ENCODE data around the gene TEX38. TPM values are rescaled to one million over a fixed set of nuclear protein-coding genes. Genes with fewer than 3 reads are reported as not detected.
"Not testable (repeated sequence)": the region's sequence is repeated elsewhere in the genome, so short reads cannot be mapped to it uniquely, and the experiment has no call there.

Gene TEX38
- total RNA-seq, 2 experiments from 2014 or later, result not detected

- Mint-ChIP-seq H3K27me3 (no peaks in the 10 kb centered on the region), H3K4me3 (no peak overlapping the region), H3K9me3 (peaks cover 6% of the 10 kb centered on the region), H3K36me3 (peaks cover 45% of the 10 kb centered on the region), H3K27ac (no peak overlapping the region), H3K4me1 (peaks cover 7% of the 10 kb centered on the region)
- DNase-seq, result no peak
These were observed 21.9 kb upstream of the TEX38 start for GRCh38 chr1:46649764-46650163.

GRCh38 chr1:46650491-46650890 lies 21.2 kb upstream of the TEX38 start:
- Mint-ChIP-seq H3K9me3 (peaks cover 8% of the 10 kb centered on the region), H3K27ac (no peak overlapping the region), H3K4me1 (peaks cover 7% of the 10 kb centered on the region), H3K36me3 (peaks cover 50% of the 10 kb centered on the region), H3K27me3 (no peaks in the 10 kb centered on the region), H3K4me3 (no peak overlapping the region)
- DNase-seq, result no peak

DNA sequence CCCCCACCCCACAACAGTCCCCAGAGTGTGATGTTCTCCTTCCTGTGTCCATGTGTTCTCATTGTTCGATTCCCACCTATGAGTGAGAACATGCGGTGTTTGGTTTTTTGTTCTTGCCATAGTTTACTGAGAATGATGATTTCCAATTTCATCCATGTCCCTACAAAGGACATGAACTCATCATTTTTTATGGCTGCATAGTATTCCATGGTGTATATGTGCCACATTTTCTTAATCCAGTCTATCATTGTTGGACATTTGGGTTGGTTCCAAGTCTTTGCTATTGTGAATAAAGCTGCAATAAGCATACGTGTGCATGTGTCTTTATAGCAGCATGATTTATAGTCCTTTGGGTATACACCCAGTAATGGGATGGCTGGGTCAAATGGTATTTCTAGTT lies 20.5 kb upstream of the TEX38 start:
- not testable (repeated sequence) for H3K4me1 Mint-ChIP-seq, DNase-seq, H3K4me3 Mint-ChIP-seq, H3K27me3 Mint-ChIP-seq, H3K27ac Mint-ChIP-seq, H3K9me3 Mint-ChIP-seq
- H3K36me3 Mint-ChIP-seq, result peaks cover 57% of the 10 kb centered on the region

GRCh38 chr1:46652321-46653100 lies 19.1 kb upstream of the TEX38 start:
- peaks cover 7% of the 10 kb centered on the region for H3K4me1 Mint-ChIP-seq
- H3K4me3 Mint-ChIP-seq, result no peak overlapping the region
- DNase-seq, result no peak
- H3K27ac Mint-ChIP-seq, result no peak overlapping the region
- H3K27me3 Mint-ChIP-seq, result no peaks in the 10 kb centered on the region
- H3K36me3 Mint-ChIP-seq, result peaks cover 51% of the 10 kb centered on the region
- H3K9me3 Mint-ChIP-seq, result peaks cover 8% of the 10 kb centered on the region

- Mint-ChIP-seq H3K4me1 (peaks cover 15% of the 10 kb centered on the region), H3K4me3 (no peak overlapping the region), H3K9me3 (peaks cover 8% of the 10 kb centered on the region), H3K27ac (no peak overlapping the region), H3K27me3 (no peaks in the 10 kb centered on the region), H3K36me3 (peaks cover 50% of the 10 kb centered on the region)
- no peak for DNase-seq
These were observed 18.2 kb upstream of the TEX38 start for GRCh38 chr1:46653405-46653958.

DNA sequence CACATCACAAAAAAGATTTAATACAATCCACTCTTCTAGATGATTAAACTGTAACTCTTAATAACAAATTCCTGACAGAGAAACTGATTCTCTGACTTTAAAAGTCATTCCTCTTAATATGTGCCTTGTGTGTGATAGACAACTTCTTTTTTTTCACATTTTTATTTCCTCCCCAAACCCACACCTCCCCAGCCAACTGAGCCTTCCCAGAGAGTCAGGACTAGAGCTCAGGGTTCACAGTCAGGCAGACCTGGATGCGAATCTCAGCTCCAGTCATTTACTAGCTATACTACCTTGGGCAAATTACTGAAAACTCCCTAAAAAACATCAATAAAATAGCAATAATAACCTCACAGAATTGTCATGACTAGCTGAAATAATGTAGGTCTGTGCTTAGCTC lies 17.6 kb upstream of the TEX38 start:
- peaks cover 15% of the 10 kb centered on the region for H3K4me1 Mint-ChIP-seq
- no peak overlapping the region for H3K4me3 Mint-ChIP-seq
- no peak overlapping the region for H3K27ac Mint-ChIP-seq
- peaks cover 46% of the 10 kb centered on the region for H3K36me3 Mint-ChIP-seq
- H3K27me3 Mint-ChIP-seq, result no peaks in the 10 kb centered on the region
- peaks cover 8% of the 10 kb centered on the region for H3K9me3 Mint-ChIP-seq
- DNase-seq, result no peak

- H3K9me3 Mint-ChIP-seq, H3K27me3 Mint-ChIP-seq, H3K27ac Mint-ChIP-seq, H3K4me3 Mint-ChIP-seq, DNase-seq: not testable (repeated sequence)
- H3K4me1 Mint-ChIP-seq, result peaks cover 19% of the 10 kb centered on the region
- peaks cover 40% of the 10 kb centered on the region for H3K36me3 Mint-ChIP-seq
These were observed 17.0 kb upstream of the TEX38 start for GRCh38 chr1:46654698-46655097.

GRCh38 chr1:46655848-46656247 lies 15.8 kb upstream of the TEX38 start:
- H3K9me3 Mint-ChIP-seq, result peaks cover 4% of the 10 kb centered on the region
- DNase-seq, result no peak
- H3K36me3 Mint-ChIP-seq, result peaks cover 30% of the 10 kb centered on the region
- no peak overlapping the region for H3K27ac Mint-ChIP-seq
- peaks cover 28% of the 10 kb centered on the region for H3K4me1 Mint-ChIP-seq
- H3K4me3 Mint-ChIP-seq, result no peak overlapping the region
- H3K27me3 Mint-ChIP-seq, result no peaks in the 10 kb centered on the region

DNA sequence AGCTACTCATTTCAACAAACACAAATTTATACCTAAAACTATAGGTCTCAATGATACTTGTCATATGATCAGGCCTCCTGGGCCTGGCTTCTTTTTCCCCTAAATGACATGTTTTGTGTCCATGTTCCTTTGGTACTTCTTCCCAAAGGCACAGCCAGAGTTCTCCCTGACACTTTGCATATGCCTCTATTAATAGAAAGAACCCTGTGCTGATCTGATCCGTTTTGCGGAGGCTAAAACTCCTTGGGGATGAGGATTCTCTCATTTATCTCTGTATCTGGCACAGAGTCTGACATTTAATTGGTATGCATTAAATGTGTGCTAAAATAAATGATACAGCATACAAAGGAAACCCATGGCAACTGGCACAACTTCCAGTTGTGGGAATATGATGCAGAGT lies 15.0 kb upstream of the TEX38 start:
- no peak overlapping the region for H3K27ac Mint-ChIP-seq
- H3K9me3 Mint-ChIP-seq, result peaks cover 4% of the 10 kb centered on the region
- H3K4me1 Mint-ChIP-seq, result peaks cover 28% of the 10 kb centered on the region
- DNase-seq, result no peak
- peaks cover 28% of the 10 kb centered on the region for H3K36me3 Mint-ChIP-seq
- no peaks in the 10 kb centered on the region for H3K27me3 Mint-ChIP-seq
- no peak overlapping the region for H3K4me3 Mint-ChIP-seq

DNA sequence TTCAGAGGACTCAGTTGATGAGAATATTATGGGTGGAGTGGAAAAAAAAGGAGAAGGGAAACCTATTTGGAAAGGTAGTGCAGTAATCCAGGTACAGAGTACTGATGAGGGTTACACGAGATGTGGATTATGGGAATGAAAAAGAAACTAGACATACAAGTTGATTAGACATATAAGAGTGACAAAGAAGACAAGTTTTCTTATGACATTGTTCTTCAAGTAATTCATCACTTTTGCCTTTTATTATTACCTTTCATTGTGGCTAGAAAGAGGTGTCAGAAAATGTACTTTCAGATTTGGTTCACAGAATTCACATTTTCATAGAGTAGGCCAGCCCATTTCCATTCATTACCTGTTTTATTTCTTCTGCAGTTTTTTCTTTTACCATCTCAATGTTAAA lies 13.9 kb upstream of the TEX38 start:
- Mint-ChIP-seq H3K4me3 (no peak overlapping the region), H3K27ac (peak overlapping the region; percentile 26), H3K27me3 (no peaks in the 10 kb centered on the region), H3K4me1 (peaks cover 28% of the 10 kb centered on the region), H3K9me3 (peaks cover 4% of the 10 kb centered on the region), H3K36me3 (peaks cover 19% of the 10 kb centered on the region)
- DNase-seq, result no peak

DNA sequence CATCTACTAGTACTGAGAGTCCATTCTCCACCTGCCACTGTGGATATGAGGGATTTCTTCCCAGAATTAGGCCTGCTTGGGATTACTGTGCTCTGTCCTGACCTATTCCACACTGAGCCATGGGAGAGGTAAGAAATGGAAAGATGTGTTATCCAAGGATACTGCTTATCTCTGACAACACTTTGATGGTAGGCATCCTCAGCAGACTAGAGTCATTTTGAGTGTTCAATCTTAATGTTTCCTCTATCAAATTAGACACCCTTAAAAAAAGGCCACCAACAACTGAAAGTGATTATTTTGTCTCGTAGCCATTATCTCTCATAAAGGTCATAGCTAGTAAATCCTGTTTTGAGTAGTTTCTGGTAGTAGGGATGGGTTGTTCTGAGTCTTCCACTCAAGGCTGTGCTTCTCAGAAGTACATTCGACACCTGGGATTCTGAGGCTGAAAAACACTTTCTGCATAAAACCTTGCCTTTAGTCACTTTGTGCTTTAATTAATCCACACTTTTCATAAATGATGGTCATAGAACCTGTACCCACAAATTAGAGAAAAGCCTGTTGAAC lies 12.3 kb upstream of the TEX38 start:
- Mint-ChIP-seq H3K9me3 (peaks cover 4% of the 10 kb centered on the region), H3K27me3 (no peaks in the 10 kb centered on the region), H3K4me3 (no peak overlapping the region), H3K4me1 (peaks cover 21% of the 10 kb centered on the region), H3K27ac (peak overlapping the region; percentile 19), H3K36me3 (peaks cover 28% of the 10 kb centered on the region)
- no peak for DNase-seq

- not testable (repeated sequence) for DNase-seq, H3K9me3 Mint-ChIP-seq, H3K27me3 Mint-ChIP-seq, H3K4me3 Mint-ChIP-seq
- peaks cover 25% of the 10 kb centered on the region for H3K4me1 Mint-ChIP-seq
- H3K36me3 Mint-ChIP-seq, result peaks cover 27% of the 10 kb centered on the region
- peak overlapping the region; percentile 69 for H3K27ac Mint-ChIP-seq
These were observed 11.5 kb upstream of the TEX38 start for GRCh38 chr1:46660116-46660515.

- H3K27me3 Mint-ChIP-seq, H3K4me3 Mint-ChIP-seq, DNase-seq, H3K27ac Mint-ChIP-seq, H3K9me3 Mint-ChIP-seq: not testable (repeated sequence)
- H3K4me1 Mint-ChIP-seq, result peaks cover 32% of the 10 kb centered on the region
- H3K36me3 Mint-ChIP-seq, result peaks cover 17% of the 10 kb centered on the region
These were observed 8.7 kb upstream of the TEX38 start for GRCh38 chr1:46662919-46663318.

- Mint-ChIP-seq H3K36me3 (peaks cover 17% of the 10 kb centered on the region), H3K4me1 (peaks cover 15% of the 10 kb centered on the region), H3K9me3 (no peaks in the 10 kb centered on the region), H3K27ac (no peak overlapping the region), H3K4me3 (no peak overlapping the region), H3K27me3 (no peaks in the 10 kb centered on the region)
- no peak for DNase-seq
These were observed 5.7 kb upstream of the TEX38 start for GRCh38 chr1:46665983-46666382.

DNA sequence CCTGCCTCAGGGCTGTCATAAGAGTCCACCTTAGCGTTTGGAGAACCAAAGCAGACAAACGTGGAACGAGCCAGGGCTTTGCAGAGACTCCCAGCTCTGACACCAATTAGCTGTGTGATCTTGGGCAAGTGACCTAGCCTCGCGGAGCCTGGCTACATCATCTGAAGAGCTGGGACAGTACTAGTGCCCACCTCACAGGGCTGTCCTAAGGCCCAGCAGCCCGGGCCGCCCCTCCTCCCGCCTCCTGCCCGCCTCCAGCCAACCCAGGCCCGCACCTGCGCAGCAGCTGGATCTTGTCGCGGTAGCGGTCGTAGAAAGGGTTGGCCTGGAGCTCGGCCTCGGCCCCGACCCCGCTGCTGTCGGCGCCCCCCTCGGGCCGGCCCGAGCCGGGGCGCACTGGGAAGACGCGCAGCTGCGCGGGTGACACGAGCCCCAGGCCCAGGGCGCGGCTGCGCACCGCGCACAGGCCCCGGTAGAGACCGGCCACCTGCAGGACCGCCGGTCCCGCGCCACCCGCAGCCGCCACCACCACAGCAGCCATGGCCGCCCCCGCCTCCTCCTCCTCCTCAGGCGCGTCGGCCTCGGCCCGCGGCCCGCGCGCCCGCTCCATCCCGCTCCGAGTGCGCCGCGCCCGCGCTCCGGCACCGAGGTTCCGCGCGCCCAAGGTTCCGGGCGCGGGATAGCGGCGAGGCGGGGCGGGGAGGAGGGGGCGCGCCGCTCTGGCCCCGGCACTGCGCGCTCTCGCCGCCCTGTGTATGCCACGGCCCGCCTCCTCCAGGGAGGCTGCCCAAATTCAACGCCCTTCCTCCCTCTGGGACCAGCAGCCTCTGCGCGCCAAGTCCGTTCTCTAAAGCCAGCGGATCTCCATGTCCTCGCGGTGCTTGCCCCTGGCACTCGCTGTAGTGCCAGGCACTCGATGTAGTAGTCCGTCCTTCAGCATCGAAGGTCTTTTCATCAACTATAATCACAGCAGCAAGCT lies 3.6 kb upstream of the TEX38 start, which contains the start of gene ATPAF1:
Gene ATPAF1, minus strand, starts transcription at position 583 of the 979 bp plus-strand sequence. Its CDS starts 42 bp downstream, at position 541.
- peaks cover 15% of the 10 kb centered on the region for H3K4me1 Mint-ChIP-seq
- peak within 1 kb of the TSS; percentile 84 for H3K4me3 Mint-ChIP-seq
- peak within 1 kb of the TSS; percentile 38 for H3K27ac Mint-ChIP-seq
- H3K9me3 Mint-ChIP-seq, result no peaks in the 10 kb centered on the region
- H3K36me3 Mint-ChIP-seq, result peaks cover 13% of the 10 kb centered on the region
- DNase-seq, result peak; percentile 72
- H3K27me3 Mint-ChIP-seq, result no peaks in the 10 kb centered on the region

All from activated naive CD8-positive, alpha-beta T cell treated with anti-CD3 and anti-CD28 coated beads for 36 hours (primary cell).